CD14-positive monocyte (primary cell): ENCODE data around the gene EPHA8. TPM values are rescaled to one million over a fixed set of nuclear protein-coding genes. Genes with fewer than 3 reads are reported as not detected.

Experiments used
- DNase-seq, 3 donors: peaks; one replicate each; pipeline ENCODE4 v3.0.0-alpha.2; 2011 to 2022
- H2AFZ ChIP-seq: 2 replicates; pipeline ENCODE4 v1.6.0; 2012; ENCODE audit warnings: mild to moderate bottlenecking, low read depth, low read length, inconsistent platforms; ENCODE audit not compliant: insufficient read depth, poor library complexity, severe bottlenecking
- H3K27ac ChIP-seq, 2 donors: 1 replicate in 1 of 2; 2 replicates in 1 of 2; pipeline ENCODE4 v1.5.1; 2012 to 2013; ENCODE audit warnings: low read length in 2 of 2, control low read depth in 1 of 2, inconsistent platforms in 1 of 2, low read depth in 1 of 2, mild to moderate bottlenecking in 1 of 2
- H3K27me3 ChIP-seq, 2 donors: one replicate each; pipeline versions ENCODE4 v1.6.0 to v1.6.1; 2011 to 2013; ENCODE audit warnings: low read length in 2 of 2; ENCODE audit not compliant: control insufficient read depth in 2 of 2, insufficient read depth in 2 of 2
- H3K36me3 ChIP-seq, 2 donors: replicated peaks in 1 of 2; 1 replicate in 1 of 2; 2 replicates in 1 of 2; pipeline versions ENCODE4 v1.5.1 to v1.6.1; 2012 to 2013; ENCODE audit warnings: low read length in 2 of 2, control low read depth in 1 of 2, inconsistent platforms in 1 of 2, mild to moderate bottlenecking in 1 of 2; ENCODE audit not compliant: insufficient read depth in 2 of 2, control insufficient read depth in 1 of 2
- H3K4me1 ChIP-seq, 2 donors: 1 replicate in 1 of 2; 2 replicates in 1 of 2; pipeline versions ENCODE4 v1.5.1 to v1.6.1; 2012 to 2013; ENCODE audit warnings: low read length in 2 of 2, control low read depth in 1 of 2, inconsistent platforms in 1 of 2, mild to moderate bottlenecking in 1 of 2, moderate library complexity in 1 of 2; ENCODE audit not compliant: insufficient read depth in 2 of 2, control insufficient read depth in 1 of 2
- H3K4me2 ChIP-seq: replicated peaks from 2 replicates; pipeline ENCODE3; 2012; ENCODE audit warnings: low read length, moderate library complexity, mild to moderate bottlenecking; ENCODE audit not compliant: poor library complexity, severe bottlenecking; ENCODE audit errors: extremely low read depth
- H3K4me3 ChIP-seq, 3 experiments: fragments of 200-600 bp in 1 of 3; sonication (generic) in 1 of 3; replicated peaks in 1 of 3; 1 replicate in 2 of 3; 2 replicates in 1 of 3; pipeline ENCODE4 v1.5.1; 2011 to 2013; ENCODE audit warnings: low read length in 3 of 3, mild to moderate bottlenecking in 3 of 3, control low read depth in 2 of 3, low read depth in 2 of 3, inconsistent platforms in 1 of 3, moderate library complexity in 1 of 3
- H3K79me2 ChIP-seq: 2 replicates; pipeline ENCODE4 v1.6.0; 2012; ENCODE audit warnings: mild to moderate bottlenecking, control low read depth, inconsistent platforms, low read length, moderate library complexity; ENCODE audit not compliant: insufficient read depth
- H3K9ac ChIP-seq: 2 replicates; pipeline ENCODE4 v1.6.0; 2017; ENCODE audit warnings: low read length, mild to moderate bottlenecking; ENCODE audit not compliant: insufficient read depth, poor library complexity, severe bottlenecking
- H3K9me3 ChIP-seq, 2 donors: replicated peaks in 1 of 2; 1 replicate in 1 of 2; 2 replicates in 1 of 2; pipeline versions ENCODE4 v1.5.1 to v1.6.1; 2012 to 2013; ENCODE audit warnings: low read length in 2 of 2, control low read depth in 1 of 2; ENCODE audit not compliant: control insufficient read depth in 1 of 2, insufficient read depth in 1 of 2
- H4K20me1 ChIP-seq: 2 replicates; pipeline ENCODE4 v1.6.0; 2012; ENCODE audit warnings: mild to moderate bottlenecking, low read length, control low read depth, moderate library complexity; ENCODE audit not compliant: insufficient read depth
- H3K27ac Mint-ChIP-seq, 7 donors: one replicate each; pipeline ENCODE4 v1.8.0; 2020; ENCODE audit warnings: mild to moderate bottlenecking in 7 of 7, mixed read lengths in 7 of 7, moderate library complexity in 6 of 7, inconsistent platforms in 2 of 7
- H3K27me3 Mint-ChIP-seq, 3 donors: one replicate each; pipeline ENCODE4 v1.8.0; 2021 to 2022; ENCODE audit warnings: low read depth in 3 of 3, mild to moderate bottlenecking in 3 of 3, mixed read lengths in 3 of 3, moderate library complexity in 3 of 3, inconsistent platforms in 1 of 3
- H3K36me3 Mint-ChIP-seq, 2 donors: one replicate each; pipeline ENCODE4 v1.8.0; 2020; ENCODE audit warnings: mixed read lengths in 2 of 2, inconsistent platforms in 1 of 2, mild to moderate bottlenecking in 1 of 2
- H3K4me1 Mint-ChIP-seq: one replicate; pipeline ENCODE4 v1.8.0; 2020; ENCODE audit warnings: mild to moderate bottlenecking, mixed read lengths
- H3K4me3 Mint-ChIP-seq, 2 donors: one replicate each; pipeline ENCODE4 v1.8.0; 2020; ENCODE audit warnings: mild to moderate bottlenecking in 2 of 2, mixed read lengths in 2 of 2, moderate library complexity in 1 of 2
- H3K9me3 Mint-ChIP-seq, 7 donors: one replicate each; pipeline ENCODE4 v1.8.0; 2020 to 2022; ENCODE audit warnings: mixed read lengths in 7 of 7, mild to moderate bottlenecking in 6 of 7, moderate library complexity in 6 of 7, inconsistent platforms in 2 of 7
- WGBS: methylation state at CpG from one replicate; pipeline ENCODE4 v1.1.5; 2013; ENCODE audit warnings: missing lambda C conversion rate; ENCODE audit not compliant: insufficient coverage; 5-methylcytosine and 5-hydroxymethylcytosine counted together
- intact Hi-C, 2 donors: fragments of 100-400 bp; cut with micrococcal nuclease; formaldehyde crosslinking; loops; one replicate each; pipeline versions ENCODE4 v1.15.0 to v1.15.1; 2023
- polyA plus RNA-seq, 3 donors: library from polyadenylated mRNA; depleted of rRNA in 1 of 3; unstranded in 2 of 3; stranded (reverse) in 1 of 3; fragments of 300-500 nt in 2 of 3; fragments of >200 nt in 1 of 3; fragmentation: Illumina TruSeq in 2 of 3; gene quantifications; 1 replicate in 2 of 3; 2 replicates in 1 of 3; pipeline ENCODE4 v1.2.3, GENCODE V29; 2012 to 2021
- TF ChIP-seq, protein P1 (sequence below): fragments of 200-600 bp; IDR thresholded peaks from one replicate; pipeline ENCODE4 v1.8.0; 2022; ENCODE audit warnings: antibody characterized with exemption, mild to moderate bottlenecking

EPHA8 gene
- polyA plus RNA-seq, 3 donors, result 0.04 TPM; not detected in 2

DNA sequence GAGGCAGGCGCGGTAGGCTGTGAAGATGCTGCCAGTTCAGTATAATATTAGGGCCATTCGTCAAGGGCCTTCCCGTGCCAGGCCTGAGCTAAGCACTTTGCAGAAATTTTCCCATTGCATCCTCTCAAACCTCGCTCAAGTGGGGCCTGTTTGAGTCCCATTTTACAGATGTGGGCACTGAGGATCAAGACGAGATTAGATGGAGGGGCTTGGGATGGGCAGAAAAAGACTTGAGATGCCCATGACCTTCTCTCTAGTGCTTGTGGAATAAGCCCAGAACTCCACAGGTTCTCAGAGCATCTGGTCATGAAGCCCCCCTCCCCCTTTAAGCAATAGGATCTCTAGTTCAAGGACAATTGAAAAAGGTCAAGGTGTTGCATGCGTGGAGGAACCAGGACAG lies 9.9 kb downstream of the EPHA8 start:
- Histone ChIP-seq H3K36me3 (no peaks in the 10 kb centered on the region), H3K27ac (no peak overlapping the region), H3K9ac (no peak overlapping the region), H4K20me1 (no peaks in the 10 kb centered on the region), H3K4me2 (no peak overlapping the region), H3K4me3 (no peak overlapping the region), H3K27me3 (no peaks in the 10 kb centered on the region), H3K4me1 (no peaks in the 10 kb centered on the region), H3K79me2 (no peaks in the 10 kb centered on the region), H2AFZ (no peak overlapping the region), H3K9me3 (peaks cover 8 to 11% of the 10 kb centered on the region in 2 donors)
- TF ChIP-seq, protein P1, sequence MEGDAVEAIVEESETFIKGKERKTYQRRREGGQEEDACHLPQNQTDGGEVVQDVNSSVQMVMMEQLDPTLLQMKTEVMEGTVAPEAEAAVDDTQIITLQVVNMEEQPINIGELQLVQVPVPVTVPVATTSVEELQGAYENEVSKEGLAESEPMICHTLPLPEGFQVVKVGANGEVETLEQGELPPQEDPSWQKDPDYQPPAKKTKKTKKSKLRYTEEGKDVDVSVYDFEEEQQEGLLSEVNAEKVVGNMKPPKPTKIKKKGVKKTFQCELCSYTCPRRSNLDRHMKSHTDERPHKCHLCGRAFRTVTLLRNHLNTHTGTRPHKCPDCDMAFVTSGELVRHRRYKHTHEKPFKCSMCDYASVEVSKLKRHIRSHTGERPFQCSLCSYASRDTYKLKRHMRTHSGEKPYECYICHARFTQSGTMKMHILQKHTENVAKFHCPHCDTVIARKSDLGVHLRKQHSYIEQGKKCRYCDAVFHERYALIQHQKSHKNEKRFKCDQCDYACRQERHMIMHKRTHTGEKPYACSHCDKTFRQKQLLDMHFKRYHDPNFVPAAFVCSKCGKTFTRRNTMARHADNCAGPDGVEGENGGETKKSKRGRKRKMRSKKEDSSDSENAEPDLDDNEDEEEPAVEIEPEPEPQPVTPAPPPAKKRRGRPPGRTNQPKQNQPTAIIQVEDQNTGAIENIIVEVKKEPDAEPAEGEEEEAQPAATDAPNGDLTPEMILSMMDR, result no peak
- Mint-ChIP-seq H3K27ac (no peak overlapping the region), H3K4me3 (no peak overlapping the region), H3K36me3 (no peaks in the 10 kb centered on the region), H3K27me3 (peaks cover 4 to 11% (median 4%) of the 10 kb centered on the region in 3 donors), H3K4me1 (no peaks in the 10 kb centered on the region), H3K9me3 (peaks cover 0 to 12% (median 9%) of the 10 kb centered on the region in 7 donors)
- WGBS, result 92% methylated on average over 2 of the region's 7 CpGs
- intact Hi-C loops, result no loop called here
- no peak for DNase-seq

DNA sequence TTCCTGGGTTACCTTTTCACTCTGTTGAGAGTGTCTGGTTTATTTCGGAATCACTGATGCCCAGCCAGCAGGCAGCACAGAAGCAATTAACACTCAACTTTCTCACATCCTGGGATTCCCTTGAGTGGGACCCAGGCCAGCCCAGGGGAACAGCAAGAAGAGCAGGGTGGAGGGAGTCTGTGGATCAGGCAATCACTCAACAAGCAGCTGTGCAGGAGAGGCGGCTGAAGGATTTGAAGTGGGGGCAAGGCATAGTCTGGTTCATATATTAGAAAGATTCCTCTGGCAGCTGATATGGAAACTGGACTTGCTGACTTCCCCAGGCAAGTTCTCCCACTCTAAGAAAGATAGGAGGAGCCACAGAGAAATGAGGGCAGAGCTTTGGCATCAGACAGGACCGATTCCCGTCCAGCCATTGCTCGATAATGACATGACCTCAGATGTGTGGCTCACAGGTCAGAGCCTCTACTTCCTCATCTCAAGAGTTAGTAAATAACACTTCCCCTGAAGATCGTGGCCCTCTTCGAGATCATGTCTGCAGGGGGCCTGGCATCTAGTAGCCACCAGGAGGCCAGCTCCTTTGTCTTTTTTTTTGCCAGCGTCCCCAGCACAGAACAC lies 12.4 kb downstream of the EPHA8 start:
- Mint-ChIP-seq H3K27ac (no peak overlapping the region), H3K27me3 (peaks cover 4 to 11% (median 9%) of the 10 kb centered on the region in 3 donors), H3K9me3 (peaks cover 5 to 21% (median 14%) of the 10 kb centered on the region in 7 donors), H3K4me1 (no peaks in the 10 kb centered on the region), H3K4me3 (no peak overlapping the region), H3K36me3 (no peaks in the 10 kb centered on the region)
- H3K4me3 ChIP-seq, result no peak overlapping the region
- H3K36me3 ChIP-seq, result no peaks in the 10 kb centered on the region
- H2AFZ ChIP-seq, result no peak overlapping the region
- intact Hi-C loops, result no loop called here
- H3K9ac ChIP-seq, result no peak overlapping the region
- H3K79me2 ChIP-seq, result no peaks in the 10 kb centered on the region
- 82% methylated on average over 2 of the region's 8 CpGs for WGBS
- DNase-seq, result no peak
- TF ChIP-seq, protein P1, result no peak
- peaks cover 23 to 25% of the 10 kb centered on the region in 2 donors for H3K9me3 ChIP-seq
- H3K4me1 ChIP-seq, result no peaks in the 10 kb centered on the region
- H3K27ac ChIP-seq, result no peak overlapping the region
- no peaks in the 10 kb centered on the region for H4K20me1 ChIP-seq
- H3K27me3 ChIP-seq, result no peaks in the 10 kb centered on the region
- H3K4me2 ChIP-seq, result no peak overlapping the region
